ENCODE results near the gene MAPK6. TPM values are rescaled to one million over a fixed set of nuclear protein-coding genes. Genes with fewer than 3 reads are reported as not detected.

Gene MAPK6
- total and polyA plus RNA-seq, 9 of the 15 experiments (the other 6 are each of a cell fraction or from before 2014, with no cell fraction given): 28.5 to 97.1 (median 74.0) TPM

DNA sequence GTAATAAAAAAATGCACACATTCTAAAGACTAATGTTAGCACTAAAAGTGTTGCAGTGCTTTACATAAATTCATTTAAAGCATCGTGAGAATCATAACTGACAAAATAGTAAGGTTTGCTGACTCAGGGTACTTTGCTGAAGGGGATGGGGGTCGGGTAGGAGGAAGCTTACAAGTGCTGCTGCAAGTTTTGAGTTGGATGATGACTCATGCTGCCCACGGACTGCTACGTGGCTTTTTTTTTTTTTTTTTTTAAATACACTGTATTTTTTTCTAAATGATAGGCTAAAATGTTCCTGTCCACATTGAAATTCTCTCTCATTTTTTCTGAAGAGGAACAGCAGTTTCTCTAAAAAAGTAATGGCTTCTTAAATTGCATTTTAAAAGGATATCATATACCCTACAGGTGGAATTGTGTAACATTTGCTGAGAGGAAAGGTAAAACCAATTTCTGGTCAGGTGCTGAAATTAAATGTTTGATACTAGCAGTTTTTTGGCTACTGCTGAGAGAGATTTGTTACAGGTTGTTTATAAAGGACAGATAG lies 2.2 kb downstream of the MAPK6 start (continued):
- TF ChIP-seq, protein P1, sequence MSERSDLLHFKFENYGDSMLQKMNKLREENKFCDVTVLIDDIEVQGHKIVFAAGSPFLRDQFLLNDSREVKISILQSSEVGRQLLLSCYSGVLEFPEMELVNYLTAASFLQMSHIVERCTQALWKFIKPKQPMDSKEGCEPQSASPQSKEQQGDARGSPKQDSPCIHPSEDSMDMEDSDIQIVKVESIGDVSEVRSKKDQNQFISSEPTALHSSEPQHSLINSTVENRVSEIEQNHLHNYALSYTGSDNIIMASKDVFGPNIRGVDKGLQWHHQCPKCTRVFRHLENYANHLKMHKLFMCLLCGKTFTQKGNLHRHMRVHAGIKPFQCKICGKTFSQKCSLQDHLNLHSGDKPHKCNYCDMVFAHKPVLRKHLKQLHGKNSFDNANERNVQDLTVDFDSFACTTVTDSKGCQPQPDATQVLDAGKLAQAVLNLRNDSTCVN (CRISPR knock-in tag; IDR thresholded peaks at IDR 0.05): no peak
- no peak for TF ChIP-seq CEBPG (CRISPR knock-in tag; IDR thresholded peaks at IDR 0.05)
- TF ChIP-seq CEBPG (tag; conservative IDR thresholded peaks at IDR 0.05 in 1 of 2, IDR thresholded peaks at IDR 0.05 in 1 of 2): peak in 1 of 2 experiments; percentile 79; a peak in 2 of 4 replicates
- TF ChIP-seq SMAD1 (IDR thresholded peaks at IDR 0.05; ENCODE audit: low read depth, low read length, partially characterized antibody): no peak
- no peak for TF ChIP-seq DDX20 (tag; IDR thresholded peaks at IDR 0.05; ENCODE audit: low read depth)
- TF ChIP-seq, protein P2, sequence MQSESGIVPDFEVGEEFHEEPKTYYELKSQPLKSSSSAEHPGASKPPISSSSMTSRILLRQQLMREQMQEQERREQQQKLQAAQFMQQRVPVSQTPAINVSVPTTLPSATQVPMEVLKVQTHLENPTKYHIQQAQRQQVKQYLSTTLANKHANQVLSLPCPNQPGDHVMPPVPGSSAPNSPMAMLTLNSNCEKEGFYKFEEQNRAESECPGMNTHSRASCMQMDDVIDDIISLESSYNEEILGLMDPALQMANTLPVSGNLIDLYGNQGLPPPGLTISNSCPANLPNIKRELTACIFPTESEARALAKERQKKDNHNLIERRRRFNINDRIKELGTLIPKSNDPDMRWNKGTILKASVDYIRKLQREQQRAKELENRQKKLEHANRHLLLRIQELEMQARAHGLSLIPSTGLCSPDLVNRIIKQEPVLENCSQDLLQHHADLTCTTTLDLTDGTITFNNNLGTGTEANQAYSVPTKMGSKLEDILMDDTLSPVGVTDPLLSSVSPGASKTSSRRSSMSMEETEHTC (IDR thresholded peaks at IDR 0.05): no peak
- TF ChIP-seq ZNF384 (IDR thresholded peaks at IDR 0.05; ENCODE audit: low read depth, low read length): peak; percentile 99
- TF ChIP-seq ZNF133 (CRISPR knock-in tag; IDR thresholded peaks at IDR 0.05): no peak
- no peak for TF ChIP-seq ZKSCAN3 (CRISPR knock-in tag; IDR thresholded peaks at IDR 0.05)
- no peak for TF ChIP-seq IRF2 (CRISPR knock-in tag; IDR thresholded peaks at IDR 0.05)
- no peak for TF ChIP-seq XRCC3 (IDR thresholded peaks at IDR 0.05)
- TF ChIP-seq RBM34 (IDR thresholded peaks at IDR 0.05; ENCODE audit: borderline replicate concordance, insufficient read depth, low read length): no peak
- TF ChIP-seq, protein P3, sequence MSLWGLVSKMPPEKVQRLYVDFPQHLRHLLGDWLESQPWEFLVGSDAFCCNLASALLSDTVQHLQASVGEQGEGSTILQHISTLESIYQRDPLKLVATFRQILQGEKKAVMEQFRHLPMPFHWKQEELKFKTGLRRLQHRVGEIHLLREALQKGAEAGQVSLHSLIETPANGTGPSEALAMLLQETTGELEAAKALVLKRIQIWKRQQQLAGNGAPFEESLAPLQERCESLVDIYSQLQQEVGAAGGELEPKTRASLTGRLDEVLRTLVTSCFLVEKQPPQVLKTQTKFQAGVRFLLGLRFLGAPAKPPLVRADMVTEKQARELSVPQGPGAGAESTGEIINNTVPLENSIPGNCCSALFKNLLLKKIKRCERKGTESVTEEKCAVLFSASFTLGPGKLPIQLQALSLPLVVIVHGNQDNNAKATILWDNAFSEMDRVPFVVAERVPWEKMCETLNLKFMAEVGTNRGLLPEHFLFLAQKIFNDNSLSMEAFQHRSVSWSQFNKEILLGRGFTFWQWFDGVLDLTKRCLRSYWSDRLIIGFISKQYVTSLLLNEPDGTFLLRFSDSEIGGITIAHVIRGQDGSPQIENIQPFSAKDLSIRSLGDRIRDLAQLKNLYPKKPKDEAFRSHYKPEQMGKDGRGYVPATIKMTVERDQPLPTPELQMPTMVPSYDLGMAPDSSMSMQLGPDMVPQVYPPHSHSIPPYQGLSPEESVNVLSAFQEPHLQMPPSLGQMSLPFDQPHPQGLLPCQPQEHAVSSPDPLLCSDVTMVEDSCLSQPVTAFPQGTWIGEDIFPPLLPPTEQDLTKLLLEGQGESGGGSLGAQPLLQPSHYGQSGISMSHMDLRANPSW (CRISPR knock-in tag; IDR thresholded peaks at IDR 0.05): no peak
- TF ChIP-seq C11orf30 (IDR thresholded peaks at IDR 0.05; ENCODE audit: low read depth): peak; percentile 99
- TF ChIP-seq FOXK2 (conservative IDR thresholded peaks at IDR 0.05 in 1 of 2, IDR thresholded peaks at IDR 0.05 in 1 of 2; ENCODE audit: low read depth in 2 of 2): 0 out of 4 replicates have a peak, but pooled peaks of 1 of the 2 experiments have one; percentile 13
- TF ChIP-seq CC2D1A (IDR thresholded peaks at IDR 0.05): no peak
- TF ChIP-seq, protein P4, sequence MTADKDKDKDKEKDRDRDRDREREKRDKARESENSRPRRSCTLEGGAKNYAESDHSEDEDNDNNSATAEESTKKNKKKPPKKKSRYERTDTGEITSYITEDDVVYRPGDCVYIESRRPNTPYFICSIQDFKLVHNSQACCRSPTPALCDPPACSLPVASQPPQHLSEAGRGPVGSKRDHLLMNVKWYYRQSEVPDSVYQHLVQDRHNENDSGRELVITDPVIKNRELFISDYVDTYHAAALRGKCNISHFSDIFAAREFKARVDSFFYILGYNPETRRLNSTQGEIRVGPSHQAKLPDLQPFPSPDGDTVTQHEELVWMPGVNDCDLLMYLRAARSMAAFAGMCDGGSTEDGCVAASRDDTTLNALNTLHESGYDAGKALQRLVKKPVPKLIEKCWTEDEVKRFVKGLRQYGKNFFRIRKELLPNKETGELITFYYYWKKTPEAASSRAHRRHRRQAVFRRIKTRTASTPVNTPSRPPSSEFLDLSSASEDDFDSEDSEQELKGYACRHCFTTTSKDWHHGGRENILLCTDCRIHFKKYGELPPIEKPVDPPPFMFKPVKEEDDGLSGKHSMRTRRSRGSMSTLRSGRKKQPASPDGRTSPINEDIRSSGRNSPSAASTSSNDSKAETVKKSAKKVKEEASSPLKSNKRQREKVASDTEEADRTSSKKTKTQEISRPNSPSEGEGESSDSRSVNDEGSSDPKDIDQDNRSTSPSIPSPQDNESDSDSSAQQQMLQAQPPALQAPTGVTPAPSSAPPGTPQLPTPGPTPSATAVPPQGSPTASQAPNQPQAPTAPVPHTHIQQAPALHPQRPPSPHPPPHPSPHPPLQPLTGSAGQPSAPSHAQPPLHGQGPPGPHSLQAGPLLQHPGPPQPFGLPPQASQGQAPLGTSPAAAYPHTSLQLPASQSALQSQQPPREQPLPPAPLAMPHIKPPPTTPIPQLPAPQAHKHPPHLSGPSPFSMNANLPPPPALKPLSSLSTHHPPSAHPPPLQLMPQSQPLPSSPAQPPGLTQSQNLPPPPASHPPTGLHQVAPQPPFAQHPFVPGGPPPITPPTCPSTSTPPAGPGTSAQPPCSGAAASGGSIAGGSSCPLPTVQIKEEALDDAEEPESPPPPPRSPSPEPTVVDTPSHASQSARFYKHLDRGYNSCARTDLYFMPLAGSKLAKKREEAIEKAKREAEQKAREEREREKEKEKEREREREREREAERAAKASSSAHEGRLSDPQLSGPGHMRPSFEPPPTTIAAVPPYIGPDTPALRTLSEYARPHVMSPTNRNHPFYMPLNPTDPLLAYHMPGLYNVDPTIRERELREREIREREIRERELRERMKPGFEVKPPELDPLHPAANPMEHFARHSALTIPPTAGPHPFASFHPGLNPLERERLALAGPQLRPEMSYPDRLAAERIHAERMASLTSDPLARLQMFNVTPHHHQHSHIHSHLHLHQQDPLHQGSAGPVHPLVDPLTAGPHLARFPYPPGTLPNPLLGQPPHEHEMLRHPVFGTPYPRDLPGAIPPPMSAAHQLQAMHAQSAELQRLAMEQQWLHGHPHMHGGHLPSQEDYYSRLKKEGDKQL (CRISPR knock-in tag; IDR thresholded peaks at IDR 0.05; ENCODE audit: borderline replicate concordance): no peak
- TF ChIP-seq U2AF1 (optimal IDR thresholded peaks at IDR 0.05; ENCODE audit: low read depth, low read length): no peak

Data from K562 (cell line).